Mesenteric fat pad (tissue), 1 donor: ENCODE measurements around the gene SLC35F3. TPM values are rescaled to one million over a fixed set of nuclear protein-coding genes. Genes with fewer than 3 reads are reported as not detected.

ENCODE experiments used
- DNase-seq: peaks from one replicate; pipeline ENCODE4 v3.0.0-alpha.2; 2020; ENCODE audit warnings: low spot score
- total RNA-seq: library from RNA; stranded (reverse); fragmentation: NEBNext Ultra II Directional; extraction: Animal tissue kit (Norgen Biotek cat#: 25700); gene quantifications from one replicate; pipeline ENCODE4 v1.2.1, GENCODE V29; 2021
- donor health status: DM: yes; HTN: yes; CAD: no.

The SLC35F3 gene
- total RNA-seq, 1 donor from 2014 or later, result not detected

DNA sequence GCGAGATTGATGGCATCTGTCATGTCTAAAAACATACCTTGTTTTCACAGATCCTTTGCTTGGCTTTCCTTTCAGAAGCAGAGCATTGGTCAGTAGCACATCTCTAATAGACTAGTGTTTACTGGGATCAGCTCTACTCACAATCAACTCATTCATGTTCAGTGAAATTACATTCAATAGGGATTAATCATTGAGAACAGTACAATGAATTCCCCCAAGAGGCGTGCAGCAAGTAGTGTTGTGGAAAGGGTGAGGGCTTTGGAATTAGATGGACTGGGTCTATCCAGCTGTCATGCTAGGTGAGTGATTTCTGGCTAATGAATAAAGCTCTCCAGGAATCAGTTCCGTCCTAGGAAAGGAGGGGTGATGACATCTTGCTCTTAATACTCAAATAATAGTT is 313.6 kb downstream of the SLC35F3 start:
- no peak for DNase-seq

- DNase-seq, result no peak
Measured at GRCh38 chr1:234219711-234220110, 315.2 kb downstream of the SLC35F3 start.

DNA sequence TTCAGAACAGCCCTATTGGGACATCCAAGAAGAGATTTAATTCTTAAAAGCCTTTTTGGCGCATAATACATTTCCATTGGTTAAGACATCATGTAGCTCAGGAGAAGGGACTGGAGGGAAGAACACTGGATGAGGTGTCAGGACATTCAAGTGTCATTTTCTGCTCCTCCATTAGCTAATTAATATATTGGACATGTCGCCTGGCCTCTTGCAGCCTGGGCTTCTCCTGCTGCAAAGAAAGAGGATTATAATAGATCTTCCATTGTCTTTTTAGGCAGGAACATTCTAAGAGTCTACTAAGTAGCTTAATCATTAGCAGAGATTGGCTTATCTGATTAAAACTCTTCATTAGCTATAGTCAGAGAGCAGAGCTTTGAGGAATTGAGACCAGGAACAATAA is 317.1 kb downstream of the SLC35F3 start:
- DNase-seq, result no peak

DNA sequence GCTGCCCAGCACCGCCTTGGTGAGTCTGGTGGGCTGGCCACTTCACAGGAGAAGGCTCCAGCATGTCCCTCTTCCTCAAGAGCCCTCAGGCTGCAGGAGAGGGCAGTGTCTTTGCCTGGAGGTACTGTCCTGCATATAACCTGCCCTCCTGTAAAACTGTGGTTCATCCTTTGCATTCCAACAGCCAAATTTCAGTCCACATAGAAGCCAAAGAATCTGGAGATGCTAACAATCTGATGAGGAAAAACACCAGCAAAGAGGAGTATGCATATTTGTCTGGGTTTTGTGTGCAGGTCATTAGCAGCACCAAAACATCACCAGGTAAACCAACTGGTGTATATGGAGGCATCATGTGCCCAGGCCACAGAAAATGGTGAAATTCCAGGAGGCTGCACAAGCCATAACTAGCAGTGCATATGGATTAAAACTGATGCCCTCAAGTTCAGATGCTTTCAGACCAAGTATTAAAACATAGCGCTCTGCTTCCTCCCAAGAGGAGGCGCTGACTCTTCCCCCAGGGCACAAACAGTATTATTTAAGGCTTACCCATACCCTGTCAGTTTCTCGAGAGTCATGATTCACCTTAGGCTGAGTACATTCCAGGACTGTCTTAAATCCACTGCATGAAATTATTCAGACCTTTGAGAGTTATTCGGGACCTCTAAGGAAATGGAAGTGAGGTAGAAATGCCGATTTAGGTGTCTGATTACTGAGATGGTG is 318.2 kb downstream of the SLC35F3 start:
- no peak for DNase-seq

DNA sequence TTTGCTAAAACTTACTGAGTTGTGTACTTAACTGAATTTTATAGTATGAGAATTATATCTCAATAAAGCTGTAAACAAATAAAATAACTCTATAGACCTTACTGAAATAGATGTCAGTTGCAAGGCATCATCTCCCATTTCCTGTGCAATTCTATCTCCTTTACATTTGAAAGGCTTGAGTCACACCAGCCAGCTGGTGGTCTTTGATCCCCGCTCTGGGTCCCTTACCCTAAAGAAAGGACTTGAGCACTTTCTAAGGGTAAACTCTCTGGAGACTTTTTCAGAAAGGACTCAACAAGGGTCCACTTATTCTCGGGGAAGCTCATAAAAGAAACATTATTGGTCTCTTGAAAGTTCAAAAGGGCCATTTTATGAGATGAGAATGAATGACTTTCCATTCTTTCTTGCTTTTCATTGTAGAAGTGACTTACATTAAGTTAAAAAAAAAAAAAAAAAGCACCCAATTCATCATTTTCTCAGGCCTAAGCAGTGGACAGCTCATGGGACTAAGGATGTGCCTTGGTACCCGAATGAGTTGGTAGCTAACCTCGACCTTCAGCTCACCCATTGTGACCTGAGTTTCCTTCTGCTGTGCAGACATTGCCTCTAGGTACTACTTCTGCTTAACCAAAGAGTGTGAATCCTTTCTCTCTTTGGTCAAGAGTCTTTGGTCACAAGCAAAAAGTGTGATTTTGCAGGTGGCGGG is 321.8 kb downstream of the SLC35F3 start:
- no peak for DNase-seq

DNA sequence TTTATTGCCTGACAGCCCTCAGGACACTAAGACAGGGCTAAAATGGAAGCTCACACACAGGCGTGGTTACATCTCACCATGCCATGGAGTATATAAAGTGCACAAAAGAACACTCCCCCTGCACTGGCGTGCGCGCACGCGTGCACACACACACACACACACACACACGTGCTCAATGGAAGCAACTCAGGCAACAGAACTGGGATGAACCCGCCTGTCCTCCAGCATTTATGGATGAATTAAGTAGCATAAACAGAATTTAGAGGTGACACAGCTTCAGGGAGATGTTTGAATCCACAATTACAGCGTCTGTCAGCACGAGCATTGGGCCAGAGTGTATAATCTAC is 322.3 kb downstream of the SLC35F3 start:
- no peak for DNase-seq

GRCh38 chr1:234229581-234230387 is 325.3 kb downstream of the SLC35F3 start:
- DNase-seq, result no peak

- DNase-seq, result no peak
Measured at GRCh38 chr1:234230414-234230862, 326.0 kb downstream of the SLC35F3 start.

GRCh38 chr1:234231061-234231892 is 326.8 kb downstream of the SLC35F3 start:
- no peak for DNase-seq

GRCh38 chr1:234231893-234232276 is 327.4 kb downstream of the SLC35F3 start:
- DNase-seq, result no peak

- DNase-seq, result no peak
Measured at GRCh38 chr1:234234199-234234598, 329.7 kb downstream of the SLC35F3 start.

GRCh38 chr1:234235434-234235881 is 331.0 kb downstream of the SLC35F3 start:
- no peak for DNase-seq

DNA sequence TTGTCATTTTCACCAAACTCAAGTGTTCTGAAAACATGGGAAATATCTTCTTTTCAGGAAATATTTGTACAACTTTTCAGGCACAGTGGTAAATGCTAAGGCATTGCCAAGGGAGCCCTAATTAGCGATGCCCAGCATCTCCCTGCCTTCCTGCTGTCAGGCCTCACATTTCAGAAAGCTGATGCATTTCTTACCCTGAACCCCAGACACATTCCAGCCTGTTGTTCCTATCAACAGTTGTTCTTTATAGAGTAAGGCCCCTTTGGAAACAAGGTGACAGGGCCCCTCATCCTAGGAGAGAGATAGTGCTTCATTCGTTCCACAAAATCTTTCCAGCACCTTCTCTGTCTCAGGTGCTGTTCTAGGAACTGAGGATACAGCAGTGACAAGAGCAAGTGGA is 332.9 kb downstream of the SLC35F3 start:
- DNase-seq, result no peak

GRCh38 chr1:234238060-234238459 is 333.6 kb downstream of the SLC35F3 start:
- no peak for DNase-seq

- no peak for DNase-seq
Measured at GRCh38 chr1:234239515-234239914, 335.0 kb downstream of the SLC35F3 start.

DNA sequence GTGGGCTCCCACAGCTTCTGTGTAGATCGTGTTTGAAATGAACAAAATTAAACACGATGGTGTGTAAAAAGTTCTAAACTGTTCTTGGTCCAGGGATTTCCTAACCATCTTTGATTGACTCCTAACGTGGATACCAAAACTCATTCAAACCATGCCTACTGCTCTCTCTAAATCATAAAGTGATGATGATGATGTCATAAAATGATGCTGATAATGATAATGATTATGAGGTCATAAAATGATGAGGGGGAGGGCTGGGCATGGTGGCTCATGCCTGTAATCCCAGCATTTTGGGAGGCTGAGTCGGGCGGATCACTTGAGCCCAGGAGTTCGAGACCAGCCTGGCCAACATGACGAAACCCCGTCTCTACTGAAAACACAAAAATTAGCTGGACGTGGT is 335.5 kb downstream of the SLC35F3 start:
- no peak for DNase-seq

DNA sequence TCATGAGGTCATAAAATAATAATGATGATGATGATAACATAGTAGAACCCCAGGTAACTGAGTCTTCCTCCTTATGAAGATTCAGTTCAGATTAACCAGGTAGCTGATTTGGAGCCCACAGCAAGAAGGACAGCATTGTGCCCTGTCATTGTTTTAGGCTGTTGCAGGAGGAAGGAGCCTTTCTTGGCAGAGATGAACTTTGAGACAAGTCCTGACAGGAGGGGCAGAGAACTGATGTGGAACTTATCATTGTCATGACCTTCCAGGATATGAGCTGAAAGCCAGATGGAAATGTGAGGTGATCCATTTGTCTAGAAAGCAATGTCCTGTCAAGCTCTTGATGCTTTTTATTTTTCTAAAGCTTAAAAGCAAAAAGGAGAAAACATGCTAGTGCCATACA is 336.2 kb downstream of the SLC35F3 start:
- no peak for DNase-seq

DNA sequence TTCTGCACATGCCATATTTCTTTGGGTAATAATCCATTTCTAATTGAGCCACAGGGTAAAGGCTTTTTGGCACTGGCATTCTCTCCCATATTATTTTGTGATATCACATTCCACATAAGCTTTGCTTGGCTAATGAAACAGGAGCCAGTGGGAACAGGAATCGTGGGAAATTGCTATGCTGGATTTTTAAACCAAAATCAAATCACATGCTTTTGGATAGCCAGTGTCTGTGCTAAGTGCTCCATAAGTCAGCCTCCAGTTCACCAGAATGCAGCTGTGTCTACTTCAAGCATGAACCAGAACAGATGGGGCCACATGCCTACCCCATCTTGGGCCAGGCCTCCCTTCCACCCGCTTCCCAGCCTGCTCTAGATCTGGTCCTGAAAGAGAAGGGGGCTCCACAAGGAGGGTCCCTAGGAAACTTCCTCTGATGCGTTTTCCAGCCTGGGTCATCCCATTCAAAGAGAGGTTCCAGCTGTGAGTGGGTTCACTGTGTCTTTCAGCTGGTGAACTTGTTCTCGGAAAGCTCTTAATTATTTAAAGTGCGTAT is 337.5 kb downstream of the SLC35F3 start:
- no peak for DNase-seq

GRCh38 chr1:234243521-234244260 is 339.2 kb downstream of the SLC35F3 start:
- DNase-seq, result no peak

DNA sequence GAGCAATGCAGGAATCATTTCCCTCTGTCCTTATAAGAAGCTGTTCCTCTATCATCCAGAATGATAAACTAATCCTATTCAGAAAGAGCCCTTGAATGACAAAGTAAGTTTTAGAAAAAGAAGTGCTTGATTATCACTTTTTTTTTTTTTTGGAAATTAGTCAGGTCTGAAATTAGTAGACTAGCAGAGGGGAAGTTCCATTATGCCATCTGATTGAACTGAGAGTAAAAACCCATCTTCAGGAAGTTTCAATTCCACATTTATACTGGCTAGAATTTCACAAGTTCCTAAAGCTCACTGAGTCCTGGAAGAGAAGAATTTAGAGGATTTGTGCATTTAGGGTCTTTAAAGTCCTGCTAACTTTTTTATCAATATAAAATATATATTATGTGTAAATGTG is 340.0 kb downstream of the SLC35F3 start:
- DNase-seq, result no peak
